ENCODE data around the gene RAB25.

Gene RAB25

DNA sequence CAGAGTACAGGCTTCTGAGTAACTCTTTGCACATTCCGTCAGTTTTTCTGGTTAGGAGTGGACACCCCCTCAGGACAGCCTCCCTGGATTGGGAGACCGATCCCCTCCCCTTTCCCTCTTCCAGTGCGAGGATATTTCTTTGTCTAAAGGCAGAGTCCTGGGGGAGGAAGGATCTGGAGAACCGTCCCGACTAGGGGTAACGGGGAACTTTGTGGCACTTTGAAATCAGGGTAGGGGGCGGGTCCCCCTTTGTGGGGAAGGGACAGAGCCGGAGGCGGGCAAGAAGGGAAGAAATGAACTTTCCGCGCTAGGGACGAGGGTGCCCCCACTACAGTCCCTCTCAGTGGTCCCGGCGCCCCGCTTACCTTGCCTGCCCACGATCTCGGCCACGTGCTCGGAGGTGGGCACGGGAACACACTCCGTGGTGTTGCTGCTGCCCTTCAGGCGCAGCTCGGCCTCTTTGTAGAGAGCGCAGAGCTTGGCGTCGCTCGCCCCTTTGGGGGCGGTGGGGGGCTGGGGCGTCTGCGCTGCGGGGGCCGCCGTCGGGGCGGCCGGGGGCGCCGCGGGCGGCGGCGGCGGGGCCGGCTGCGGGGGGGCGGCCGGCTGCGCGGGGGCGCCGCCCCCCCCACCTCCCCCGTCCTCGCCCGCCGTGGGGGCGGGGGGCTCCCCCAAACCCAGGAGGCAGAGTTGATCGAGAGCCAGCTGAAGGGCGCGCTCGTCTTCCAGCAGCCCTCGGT is 20.4 kb downstream of the RAB25 start:
- DNase-seq = peak; percentile 40

DNA sequence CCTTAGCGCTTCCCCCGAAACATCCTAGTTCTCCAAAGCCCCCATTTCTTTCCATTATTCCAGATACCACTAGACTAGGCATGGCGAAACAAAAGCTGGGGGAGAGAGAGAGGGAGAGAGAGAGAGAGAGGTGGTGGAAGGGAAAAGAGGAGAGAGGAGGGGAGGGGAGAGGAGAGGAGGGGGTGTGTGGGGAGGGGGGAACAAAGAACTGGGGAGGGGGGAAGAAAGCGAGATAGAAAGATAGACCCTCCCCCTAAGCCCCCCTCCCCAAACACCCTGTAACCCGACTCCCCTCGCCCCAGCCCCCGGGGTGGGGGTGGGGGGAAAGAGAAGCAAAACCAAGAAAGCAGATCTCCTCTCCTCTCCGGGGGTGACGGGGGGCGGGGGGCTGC is 21.0 kb downstream of the RAB25 start:
- DNase-seq = no peak

DNA sequence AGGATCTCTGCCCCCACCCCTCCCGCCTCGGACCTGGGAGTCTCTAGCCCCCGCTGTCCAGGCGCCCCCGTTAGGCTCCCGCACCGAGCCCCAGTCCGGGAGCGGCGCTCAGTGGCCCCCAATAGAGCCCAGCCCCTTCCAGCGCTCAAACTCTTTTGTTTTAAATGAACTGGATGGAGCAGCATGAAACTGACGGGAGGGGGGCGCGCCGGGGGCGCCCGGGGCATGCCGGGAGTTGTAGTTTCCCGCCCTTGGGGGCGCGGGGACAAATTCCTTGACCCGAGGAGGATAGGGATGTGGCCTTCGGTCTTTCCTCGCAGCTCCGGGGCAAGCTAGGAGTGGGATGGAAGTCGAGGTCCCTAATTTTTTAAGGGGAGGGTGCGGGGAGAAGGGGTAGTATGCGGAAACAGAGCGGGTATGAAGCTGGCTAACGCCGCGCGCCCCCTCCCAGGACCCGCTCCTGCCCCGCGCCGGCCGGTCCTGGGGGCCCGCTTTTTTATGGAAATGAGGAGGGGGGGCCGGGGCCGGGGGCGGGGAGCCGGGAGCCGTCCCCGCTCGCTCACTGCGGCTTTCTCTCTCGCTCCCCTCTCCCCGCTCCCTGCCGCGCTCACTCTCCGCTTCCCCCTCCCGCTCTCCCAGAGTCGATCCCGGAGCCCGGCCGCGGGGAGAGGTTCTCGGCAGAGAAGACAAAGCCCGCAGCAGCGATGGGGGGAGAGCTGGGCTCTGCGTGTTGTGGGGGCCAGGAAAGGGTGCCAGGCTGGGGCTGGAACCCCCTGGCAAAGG is 21.5 kb downstream of the RAB25 start, which contains the start of gene MEX3A:
Gene MEX3A, minus strand, starts transcription at position 157 of the 783 bp plus-strand sequence. CDS start 467 bp downstream, outside the sequence.
- peak; percentile 78 for DNase-seq

DNA sequence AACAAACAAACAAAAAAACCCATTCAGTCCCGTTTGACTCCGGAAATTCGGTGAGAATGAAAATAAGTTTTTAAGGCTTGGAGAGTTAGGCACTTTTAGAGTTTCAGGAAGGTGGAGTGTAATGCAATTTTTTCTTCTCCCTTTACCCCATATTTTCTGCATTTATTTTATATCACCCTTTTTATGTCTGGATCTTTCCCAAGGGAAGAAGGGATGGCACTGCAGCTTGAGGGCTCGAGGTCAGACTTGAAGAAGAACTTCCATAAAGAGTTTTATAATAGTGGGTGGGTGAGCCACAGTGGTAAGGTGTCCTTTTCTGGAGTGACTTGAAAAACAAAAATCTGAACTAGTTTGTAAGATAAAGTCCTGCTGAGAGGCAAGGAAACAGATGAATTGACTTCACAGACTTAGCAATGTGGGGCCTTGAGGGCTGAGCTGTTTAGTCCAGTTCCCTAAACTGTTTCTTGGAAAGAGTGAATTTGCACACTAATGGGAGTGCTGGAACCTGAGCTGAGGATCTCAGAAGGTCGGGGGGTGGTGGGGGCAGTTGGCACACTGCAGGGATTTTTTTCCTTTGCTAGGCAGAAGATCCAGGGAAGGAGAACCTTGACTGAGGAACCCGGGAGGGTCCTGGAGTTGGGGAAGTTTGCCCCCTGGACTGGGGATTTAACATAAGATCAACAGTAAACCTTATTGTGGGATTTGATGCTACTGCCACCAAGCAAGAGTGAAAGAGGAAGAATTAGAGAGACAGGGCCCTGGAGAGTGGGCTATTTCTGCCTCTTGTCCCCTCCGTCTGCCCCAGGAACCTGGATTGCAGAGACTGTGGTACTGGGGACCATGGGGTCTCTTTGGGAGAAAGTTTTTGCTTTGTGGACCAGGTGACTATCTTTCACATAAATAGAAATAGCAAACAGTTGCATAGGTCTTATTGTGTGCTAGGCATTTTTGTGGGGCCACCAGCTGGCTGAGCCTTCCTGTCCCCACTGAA is 23.1 kb downstream of the RAB25 start:
- DNase-seq = no peak

DNA sequence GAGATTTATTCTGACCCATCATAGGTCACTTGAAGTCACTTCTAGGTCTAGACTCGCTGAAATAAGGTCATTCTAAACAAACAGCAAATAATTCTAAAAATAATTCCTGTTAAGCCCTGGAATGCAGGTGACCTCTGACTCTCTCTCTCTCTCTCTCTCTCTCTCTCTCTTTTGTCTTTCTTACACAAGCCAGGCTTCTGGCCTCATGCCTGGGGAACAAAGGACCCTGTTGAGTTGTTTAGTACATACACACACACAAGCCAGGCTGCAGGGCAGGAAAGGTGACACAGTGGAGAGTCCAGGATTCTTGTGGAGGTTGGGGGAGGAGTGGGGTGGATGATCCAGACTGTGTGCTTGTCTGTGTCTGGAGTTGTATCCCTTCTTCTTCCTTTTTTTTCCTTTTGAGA is 25.3 kb downstream of the RAB25 start:
- DNase-seq = peak; percentile 58

DNA sequence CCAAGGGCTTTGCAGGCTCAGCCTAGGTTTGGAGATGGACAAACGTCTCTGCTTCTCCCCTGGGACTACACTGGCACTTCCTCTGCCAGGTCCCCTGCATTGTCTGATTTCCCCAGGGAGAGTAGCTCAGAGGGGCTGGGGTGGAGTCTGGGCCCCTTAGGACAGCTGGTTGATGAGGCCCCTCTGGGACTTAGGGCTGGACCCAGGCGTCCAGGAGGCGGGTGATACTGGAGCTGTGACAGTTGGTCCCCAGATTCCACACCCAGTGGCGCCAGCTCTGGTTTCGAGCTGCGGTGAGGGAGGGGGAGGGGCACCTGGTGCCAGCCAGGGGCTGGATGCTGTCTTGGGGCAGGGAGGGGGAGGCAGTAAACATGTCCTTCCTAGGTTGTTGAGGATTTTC is 28.7 kb downstream of the RAB25 start:
- DNase-seq = no peak

DNA sequence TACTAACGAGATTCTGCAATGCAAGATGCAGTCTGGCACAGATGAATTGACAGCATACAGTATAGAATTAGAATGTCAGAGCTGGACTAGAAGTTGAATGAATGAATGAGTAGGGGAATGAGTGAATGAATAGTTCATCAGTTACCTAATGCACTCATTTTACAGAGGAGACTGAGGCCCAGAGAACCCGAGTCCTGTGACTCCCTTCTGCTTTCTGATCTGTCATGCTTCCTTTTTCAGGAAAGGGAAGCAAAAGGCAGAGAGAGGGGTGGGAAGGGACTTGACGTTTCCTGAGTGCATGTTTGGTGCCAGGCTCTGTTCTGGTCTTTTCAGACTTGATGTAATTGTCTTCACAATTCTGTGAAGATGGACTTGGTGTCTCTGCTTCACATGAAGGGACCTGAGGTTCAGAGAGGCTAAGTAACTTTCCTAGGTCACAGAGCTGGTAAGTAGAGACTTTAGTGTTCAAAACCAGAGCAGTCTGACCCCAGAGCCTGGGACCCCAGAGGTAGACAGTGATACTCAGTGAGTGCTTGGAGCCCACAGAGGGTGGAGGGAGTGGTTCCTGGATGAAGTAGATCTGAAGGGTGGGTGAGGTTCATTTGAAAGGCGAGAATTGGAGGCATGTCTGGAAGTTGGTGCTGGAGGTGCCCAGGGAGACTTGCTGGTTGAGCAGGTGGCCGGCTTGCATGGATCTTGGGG is 29.3 kb downstream of the RAB25 start:
- DNase-seq = no peak

DNA sequence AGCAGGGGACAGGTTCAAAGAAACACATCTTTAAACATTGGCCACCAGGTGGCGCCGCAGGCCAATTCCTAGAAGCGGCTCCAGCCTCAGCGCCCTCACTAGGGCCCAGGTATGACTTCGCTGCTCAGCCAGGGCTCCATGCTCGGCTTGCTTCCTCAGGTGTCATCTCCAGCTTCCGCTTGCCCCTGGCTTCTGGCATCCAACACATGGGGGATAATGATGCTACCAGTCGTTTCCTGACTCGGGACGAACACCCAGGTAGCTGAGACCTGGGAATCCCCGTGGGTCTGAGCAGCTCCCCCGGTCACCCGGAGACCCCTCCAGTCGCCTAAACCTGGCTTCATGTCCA is 29.9 kb downstream of the RAB25 start:
- DNase-seq = peak; percentile 75

DNA sequence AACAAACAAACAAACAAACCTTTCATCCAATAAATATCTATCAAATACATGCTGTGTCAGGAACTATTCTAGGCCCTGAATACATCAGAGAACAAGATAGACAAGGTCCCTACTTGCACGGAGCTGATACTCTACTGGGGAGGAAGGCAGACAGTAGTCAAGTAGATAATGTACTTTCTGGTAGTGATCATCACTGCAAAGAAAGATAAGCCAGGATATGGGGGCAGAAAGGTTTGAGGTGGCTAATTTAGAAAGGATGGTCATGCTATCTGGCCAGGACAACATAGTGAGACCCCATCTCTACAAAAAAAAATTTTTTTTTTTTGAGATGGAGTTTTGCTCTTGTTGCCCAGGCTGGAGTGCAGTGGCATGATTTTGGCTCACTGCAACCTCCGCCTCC is 30.6 kb downstream of the RAB25 start:
- no peak for DNase-seq

DNA sequence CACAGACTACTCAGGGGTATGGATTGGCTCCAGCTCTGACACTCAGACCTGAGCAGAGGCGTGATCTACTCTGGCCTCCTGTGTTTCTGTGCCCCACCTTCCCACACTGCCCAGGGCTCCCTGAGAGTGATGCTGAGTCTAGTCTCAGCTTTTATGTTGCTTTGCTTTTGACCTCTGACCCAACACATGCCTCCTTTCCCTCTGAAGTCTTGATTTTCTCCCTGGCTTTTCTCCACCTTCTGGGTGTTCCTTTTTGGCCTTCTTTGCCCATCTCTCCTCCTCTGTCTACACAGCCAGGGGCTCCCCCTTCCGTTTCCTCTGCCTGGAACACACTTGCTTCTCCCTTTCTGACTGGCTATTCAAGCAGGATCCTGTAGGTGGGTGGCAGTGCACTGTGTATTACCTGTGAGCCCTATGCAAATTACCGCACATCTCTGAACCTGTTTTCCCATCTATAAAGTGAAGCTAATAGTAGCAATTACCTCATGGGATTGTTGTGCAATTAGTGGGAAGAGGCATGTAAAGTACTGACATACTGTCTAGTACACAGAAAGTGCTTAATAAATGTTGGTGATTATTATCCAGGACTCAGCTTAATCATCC is 35.0 kb downstream of the RAB25 start:
- DNase-seq = no peak

DNA sequence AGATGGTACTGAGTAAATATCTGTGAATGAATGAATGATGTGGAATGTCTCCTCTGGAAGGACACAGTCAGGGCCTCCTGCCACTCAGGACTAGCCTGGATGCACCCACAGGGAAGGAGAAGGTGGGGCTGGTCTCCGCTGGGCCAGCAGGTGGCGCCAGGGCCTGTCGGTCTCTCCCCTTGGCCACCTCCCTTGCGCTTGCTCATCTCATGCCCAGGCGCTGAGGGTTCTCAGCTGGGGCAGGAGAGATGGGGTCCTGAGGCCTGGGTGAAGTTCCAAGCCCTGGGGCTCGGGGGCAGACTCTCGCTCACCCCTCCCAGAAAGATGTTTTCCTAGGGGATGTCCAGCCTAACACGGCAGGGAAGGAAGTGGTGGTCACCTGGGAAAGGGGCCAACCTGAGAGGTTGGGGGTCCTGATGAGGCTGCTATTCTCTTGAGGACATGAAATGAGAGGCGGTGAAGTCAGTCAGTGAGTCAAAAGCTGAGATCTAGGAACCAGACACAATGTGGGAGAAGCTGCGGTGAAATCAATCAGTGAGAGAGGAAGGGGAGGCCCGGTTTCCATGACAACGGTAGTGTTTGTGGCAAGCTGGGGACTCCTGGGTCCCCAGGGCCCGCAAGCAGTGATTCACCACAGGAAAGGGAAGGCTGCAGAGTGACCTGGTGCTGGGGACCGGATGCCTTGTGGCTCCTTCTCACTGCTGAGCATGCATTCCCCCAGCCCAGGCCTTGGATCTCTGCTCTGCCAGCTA is 35.9 kb downstream of the RAB25 start:
- DNase-seq = peak; percentile 84

DNA sequence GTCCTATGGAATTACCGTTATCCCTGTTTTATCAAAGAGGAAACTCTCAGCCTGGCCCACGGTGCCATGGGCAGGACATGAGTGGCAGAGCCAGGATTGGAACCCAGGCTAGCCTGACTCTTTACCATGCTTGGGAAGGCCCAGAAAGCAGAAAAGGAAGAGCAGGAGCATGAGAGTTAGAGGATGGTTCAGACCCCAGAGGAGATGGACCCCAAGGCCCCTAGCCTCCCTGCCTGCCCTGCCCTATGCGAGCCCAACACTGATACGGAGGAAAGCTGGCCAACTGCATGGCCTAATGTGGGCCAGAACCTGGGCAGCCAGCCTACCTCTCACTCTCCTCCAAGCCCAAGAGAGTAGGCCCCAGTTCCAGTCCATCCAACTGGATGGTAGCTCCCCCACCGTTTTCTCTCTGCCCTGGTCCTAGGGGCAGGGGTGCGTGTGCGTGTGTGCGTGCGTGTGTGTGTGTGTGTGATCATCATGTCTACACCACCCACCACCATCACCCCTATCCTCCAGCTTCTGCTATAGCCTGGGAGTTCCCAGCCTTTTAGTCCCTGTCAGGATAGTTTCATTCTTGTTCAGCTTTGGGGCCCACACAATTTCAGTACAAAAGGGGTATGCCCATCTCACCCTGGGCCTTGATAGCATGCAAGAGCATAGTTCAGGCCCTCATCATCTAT is 36.7 kb downstream of the RAB25 start:
- DNase-seq = no peak

DNA sequence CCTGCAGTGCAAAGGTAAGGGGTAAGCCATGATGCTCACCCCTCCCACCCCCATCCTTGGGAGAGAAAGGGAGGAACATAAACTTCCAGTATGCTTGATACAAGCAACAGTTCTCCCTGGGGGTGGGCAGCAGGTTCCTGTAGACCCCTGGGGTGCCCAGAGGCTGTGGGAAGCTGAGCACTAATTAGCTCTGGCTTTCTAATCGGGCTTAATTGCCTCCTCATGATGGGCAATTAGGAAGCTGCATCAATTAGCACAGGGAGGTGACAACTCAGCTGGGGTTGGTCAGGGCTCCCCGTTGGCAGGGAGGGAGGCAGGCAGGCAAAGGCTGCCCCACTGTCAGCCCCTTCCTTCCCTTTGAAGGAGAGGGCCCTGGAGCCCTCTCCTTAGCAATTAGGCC is 37.8 kb downstream of the RAB25 start:
- no peak for DNase-seq

DNA sequence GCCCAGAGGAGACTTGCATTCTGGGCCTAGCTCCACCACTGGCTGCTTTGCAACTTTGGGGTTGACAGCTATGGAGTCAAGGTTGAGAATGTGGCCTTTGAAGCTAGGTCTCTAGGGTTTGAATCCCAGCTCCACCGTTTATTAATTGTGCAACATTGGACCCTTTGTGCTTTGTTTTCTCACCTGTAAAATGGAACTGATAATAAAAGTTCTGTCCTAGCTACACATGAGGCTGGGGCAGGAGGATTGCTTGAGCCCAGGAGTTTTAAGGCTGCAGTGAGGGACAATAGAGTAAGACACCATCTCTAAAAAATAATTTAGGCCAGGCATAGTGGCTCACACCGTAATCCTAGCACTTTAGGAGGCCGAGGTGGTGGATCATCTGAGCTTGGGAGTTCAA is 38.3 kb downstream of the RAB25 start:
- DNase-seq = no peak

DNA sequence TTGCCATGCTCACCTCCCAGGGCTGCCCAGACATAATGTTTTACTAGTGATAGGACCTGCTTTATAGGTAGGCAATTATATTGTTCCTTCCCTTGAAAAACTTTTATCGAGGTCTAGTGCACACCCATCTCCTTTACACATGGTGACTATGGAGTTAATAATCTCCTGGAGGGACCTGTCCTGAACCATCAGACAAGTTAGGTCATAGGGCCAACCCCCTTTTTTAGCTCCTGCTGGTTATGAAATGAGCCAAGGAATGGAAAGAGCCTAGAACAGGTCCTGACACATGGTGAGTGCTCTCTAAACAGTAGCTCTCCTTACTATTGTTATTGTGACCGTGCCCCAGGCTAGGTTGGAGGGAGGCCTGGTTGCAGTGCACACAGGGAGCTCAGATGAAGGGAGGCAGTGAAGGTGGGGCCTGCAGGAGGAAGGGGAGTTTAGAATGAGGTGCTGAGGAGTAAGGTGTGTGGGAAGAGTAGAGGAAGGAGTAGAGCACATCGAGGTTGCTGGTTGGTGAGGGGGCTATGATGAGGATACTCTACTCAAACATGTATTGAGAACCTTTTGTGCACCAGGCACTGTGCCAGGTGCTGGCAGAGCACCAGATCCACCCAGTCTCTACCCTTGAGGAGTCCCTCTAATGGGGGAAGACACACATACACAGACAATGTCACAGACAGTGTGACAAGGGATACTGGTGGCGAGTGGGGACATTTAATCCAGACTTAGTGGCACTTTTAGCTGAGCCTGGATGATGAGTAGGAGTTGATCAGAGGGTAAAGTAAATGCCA is 39.4 kb downstream of the RAB25 start:
- no peak for DNase-seq

DNA sequence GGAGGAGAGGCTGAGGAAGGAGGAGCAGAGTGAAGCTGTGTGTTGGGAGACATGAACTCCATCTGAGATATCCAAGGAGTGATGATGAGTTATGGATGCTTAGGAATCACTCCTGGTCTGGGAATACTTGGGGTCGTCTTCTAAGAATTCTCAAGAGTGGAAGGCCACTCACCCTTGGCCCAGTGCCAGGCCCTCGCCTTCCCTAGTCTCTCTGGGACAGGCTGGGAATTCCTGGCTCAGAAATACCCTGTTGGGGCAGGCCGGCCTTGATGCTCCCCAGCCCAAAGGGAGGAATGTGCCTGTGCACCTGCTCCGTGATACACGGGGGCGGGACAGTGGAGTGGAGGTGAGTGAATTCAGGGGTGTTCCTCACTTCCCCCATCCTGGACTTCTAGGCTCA is 40.9 kb downstream of the RAB25 start:
- no peak for DNase-seq

DNA sequence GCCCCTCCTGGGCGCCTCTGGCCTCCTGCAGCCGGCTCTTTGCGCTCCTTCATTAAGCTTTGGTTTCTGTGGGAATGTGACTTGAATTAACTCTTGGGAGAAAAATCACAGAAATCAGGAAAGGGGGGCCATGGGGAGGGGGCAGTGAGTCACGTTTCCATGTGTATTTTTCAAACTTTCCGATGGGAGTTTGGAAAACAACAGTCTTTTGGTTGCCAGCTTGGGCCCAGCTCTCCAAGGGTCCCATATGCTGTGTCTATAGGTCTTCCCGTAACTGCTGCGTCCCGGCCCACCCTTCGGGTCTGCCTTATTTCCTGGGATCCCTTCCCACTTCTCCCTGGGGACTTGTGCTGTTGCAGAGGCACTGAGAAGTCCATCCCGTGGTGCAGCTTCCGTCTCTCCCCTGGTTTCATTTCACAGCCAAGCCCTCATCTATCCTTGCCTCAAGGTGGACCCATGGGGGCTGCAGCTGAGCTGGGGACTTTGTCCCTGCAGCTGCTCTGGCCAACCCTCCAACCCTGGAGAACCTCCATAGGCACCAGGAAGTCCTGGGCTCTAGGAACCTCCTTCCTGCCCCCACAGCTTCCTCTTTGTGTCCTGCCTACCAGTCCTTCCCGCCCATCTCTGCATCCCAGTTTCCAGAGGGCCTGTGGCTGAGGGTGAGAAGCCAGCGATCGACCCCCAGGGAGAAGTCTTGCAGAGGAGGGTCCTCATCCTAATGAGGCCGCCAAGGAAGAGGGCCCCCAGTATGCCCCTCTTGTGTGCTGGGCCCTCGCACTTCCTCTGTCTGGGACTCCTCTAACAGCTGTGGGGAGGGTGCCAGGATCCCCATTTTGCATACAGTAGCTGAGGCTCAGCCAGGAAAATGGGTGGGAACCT is 41.9 kb downstream of the RAB25 start:
- peak; percentile 73 for DNase-seq

DNA sequence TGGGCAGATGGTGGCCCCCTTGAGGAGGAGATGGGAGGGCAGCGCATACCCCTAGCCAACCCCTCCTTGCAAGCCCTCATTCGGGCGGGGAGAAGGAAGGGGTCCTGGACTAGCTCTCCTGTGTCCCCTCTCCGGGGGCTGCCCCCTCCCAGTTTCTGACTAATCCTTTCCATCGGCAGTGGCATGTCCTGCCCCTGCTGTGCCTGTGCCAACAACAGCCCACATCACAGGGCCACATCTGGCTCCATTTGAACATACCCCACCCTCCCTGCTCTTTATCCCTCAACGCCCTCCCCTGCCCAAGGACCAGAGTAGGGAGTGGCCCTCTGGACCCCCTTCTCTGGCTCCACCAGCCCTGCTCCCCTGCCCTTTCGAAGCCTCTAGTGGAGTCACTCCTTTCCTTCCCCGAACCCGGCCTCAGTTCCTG is 42.6 kb downstream of the RAB25 start:
- DNase-seq = peak; percentile 73

Measured in fibroblast of upper back skin (primary cell).